Testis (tissue), 3 donors: ENCODE data around the gene GHDC. TPM values are rescaled to one million over a fixed set of nuclear protein-coding genes. Genes with fewer than 3 reads are reported as not detected.
"Not testable (repeated sequence)": the region's sequence is repeated elsewhere in the genome, so short reads cannot be mapped to it uniquely, and the experiment has no call there.

Experiments
- DNase-seq: peaks from one replicate; pipeline ENCODE4 v3.0.0-alpha.2; 2019
- H3K27ac ChIP-seq, 2 donors: fragments of 200-600 bp; sonication (generic); one replicate each; pipeline ENCODE4 v1.5.1; 2019
- H3K27me3 ChIP-seq: fragments of 200-600 bp; sonication (generic); one replicate; pipeline ENCODE4 v1.5.1; 2019
- H3K36me3 ChIP-seq: fragments of 200-600 bp; sonication (generic); one replicate; pipeline ENCODE4 v1.5.1; 2017; ENCODE audit warnings: low read depth; ENCODE audit errors: missing control alignments
- H3K4me1 ChIP-seq: fragments of 200-600 bp; sonication (generic); one replicate; pipeline ENCODE4 v1.5.1; 2019
- H3K4me3 ChIP-seq, 2 donors: fragments of 200-600 bp; sonication (generic); one replicate each; pipeline ENCODE4 v1.5.1; 2017 to 2019
- H3K9me3 ChIP-seq: fragments of 200-600 bp; sonication (generic); one replicate; pipeline ENCODE4 v1.5.1; 2017
- CTCF ChIP-seq, 3 experiments: fragments of 450-650 bp in 2 of 3; fragments of 200-600 bp in 1 of 3; sonication (generic) in 1 of 3; IDR thresholded peaks; one replicate each; pipeline ENCODE4 v1.5.1; 2016 to 2019; ENCODE audit warnings: antibody characterized with exemption in 3 of 3, mild to moderate bottlenecking in 2 of 3, moderate library complexity in 1 of 3
- POLR2A ChIP-seq: fragments of 450-650 bp; IDR thresholded peaks from one replicate; pipeline ENCODE4 v1.6.1; 2017; ENCODE audit warnings: antibody characterized with exemption, mild to moderate bottlenecking, moderate library complexity
- WGBS, 2 donors: methylation state at CpG; one replicate each; pipeline ENCODE4 v1.1.5; 2018; 5-methylcytosine and 5-hydroxymethylcytosine counted together
- intact Hi-C: fragments of 100-400 bp; cut with DNase I; formaldehyde crosslinking; loops from one replicate; pipeline ENCODE4 v1.15.1; 2023; ENCODE audit warnings: low total_unique reads
- polyA plus RNA-seq: library from polyadenylated mRNA; stranded (reverse); fragments of 350-450 nt; fragmentation: Illumina TruSeq; extraction: RNeasy Lipid Tissue Mini Kit (QIAGEN cat#74804); gene quantifications from one replicate; pipeline ENCODE4 v1.2.3, GENCODE V29; 2014; ENCODE audit warnings: low read depth, low replicate concordance; ENCODE audit not compliant: insufficient read depth
- total RNA-seq, 2 donors: library from RNA; depleted of rRNA; stranded (reverse); fragments of >200 nt; gene quantifications; one replicate each; pipeline ENCODE4 v1.2.3, GENCODE V29; 2016

Gene GHDC
- total and polyA plus RNA-seq, 3 donors from 2014 or later, result 16.9 to 36.6 (median 28.3) TPM

GRCh38 chr17:42188749-42189650, 5.3 kb downstream of the GHDC start:
- DNase-seq, result no peak
- no peak overlapping the region for H3K27ac ChIP-seq
- 84 to 86% methylated on average over 12 to 19 of the region's 19 CpGs for WGBS, 2 donors
- H3K9me3 ChIP-seq, result no peaks in the 10 kb centered on the region
- H3K36me3 ChIP-seq, result no peaks in the 10 kb centered on the region
- TF ChIP-seq CTCF (IDR thresholded peaks at IDR 0.05), result no peak
- TF ChIP-seq POLR2A, result no peak
- intact Hi-C loops, result no loop called here
- H3K4me1 ChIP-seq, result peaks cover 15% of the 10 kb centered on the region
- no peak overlapping the region for H3K4me3 ChIP-seq
- no peaks in the 10 kb centered on the region for H3K27me3 ChIP-seq

GRCh38 chr17:42187833-42188232, 6.5 kb downstream of the GHDC start:
- no peaks in the 10 kb centered on the region for H3K27me3 ChIP-seq
- 77 to 100% methylated on average over 1 to 2 of the region's 2 CpGs for whole genome bisulfite sequencing, 2 donors
- TF ChIP-seq CTCF (IDR thresholded peaks at IDR 0.05) (no peak), POLR2A (no peak)
- intact Hi-C loops, result no loop called here
- H3K4me1 ChIP-seq, result peaks cover 7% of the 10 kb centered on the region
- no peak for DNase-seq
- no peak overlapping the region for H3K27ac ChIP-seq
- no peaks in the 10 kb centered on the region for H3K36me3 ChIP-seq
- no peaks in the 10 kb centered on the region for H3K9me3 ChIP-seq
- H3K4me3 ChIP-seq, result no peak overlapping the region

GRCh38 chr17:42186191-42186590, 8.1 kb downstream of the GHDC start:
- H3K9me3 ChIP-seq, H3K27me3 ChIP-seq, H3K4me3 ChIP-seq, intact Hi-C loops, H3K36me3 ChIP-seq, H3K27ac ChIP-seq, H3K4me1 ChIP-seq, DNase-seq: not testable (repeated sequence)
- 93 to 95% methylated on average over 5 of the region's 5 CpGs for WGBS, 2 donors

GRCh38 chr17:42185621-42185930, 8.7 kb downstream of the GHDC start:
- Histone ChIP-seq H3K27ac (no peak overlapping the region), H3K9me3 (no peaks in the 10 kb centered on the region), H3K4me1 (peaks cover 11% of the 10 kb centered on the region), H3K36me3 (no peaks in the 10 kb centered on the region), H3K4me3 (no peak overlapping the region), H3K27me3 (no peaks in the 10 kb centered on the region)
- TF ChIP-seq POLR2A (no peak), CTCF (IDR thresholded peaks at IDR 0.05) (no peak)
- WGBS, 2 donors, result 81 to 82% methylated on average over 6 to 7 of the region's 7 CpGs
- intact Hi-C loops, result no loop called here
- no peak for DNase-seq

- peak within 1 kb of the TSS; percentile 53 for H3K4me3 ChIP-seq
- TF ChIP-seq POLR2A (no peak), CTCF (IDR thresholded peaks at IDR 0.05) (no peak)
- no peaks in the 10 kb centered on the region for H3K36me3 ChIP-seq
- H3K27me3 ChIP-seq, result no peaks in the 10 kb centered on the region
- WGBS, 2 donors, result 73 to 80% methylated on average over 11 of the region's 11 CpGs
- peaks cover 13% of the 10 kb centered on the region for H3K4me1 ChIP-seq
- DNase-seq, result no peak
- H3K9me3 ChIP-seq, result no peaks in the 10 kb centered on the region
- no peak within 1 kb of the TSS for H3K27ac ChIP-seq
- intact Hi-C loops, result no loop called here
These were observed 9.3 kb downstream of the GHDC start, which contains the start of gene HCRT for GRCh38 chr17:42184713-42185620. Gene HCRT (minus strand): TSS chr17:42185452. CDS start chr17:42185365, 87 bp downstream.
